ENCODE data around the gene AUTS2.
"Not testable (repeated sequence)": the region's sequence is repeated elsewhere in the genome, so short reads cannot be mapped to it uniquely, and the experiment has no call there.

Gene AUTS2

GRCh38 chr7:70349819-70350218 is 751.5 kb downstream of the AUTS2 start:
- no peak for DNase-seq (ENCODE audit: low read depth)

GRCh38 chr7:70352088-70352487 is 753.8 kb downstream of the AUTS2 start:
- DNase-seq (ENCODE audit: low read depth): no peak

DNA sequence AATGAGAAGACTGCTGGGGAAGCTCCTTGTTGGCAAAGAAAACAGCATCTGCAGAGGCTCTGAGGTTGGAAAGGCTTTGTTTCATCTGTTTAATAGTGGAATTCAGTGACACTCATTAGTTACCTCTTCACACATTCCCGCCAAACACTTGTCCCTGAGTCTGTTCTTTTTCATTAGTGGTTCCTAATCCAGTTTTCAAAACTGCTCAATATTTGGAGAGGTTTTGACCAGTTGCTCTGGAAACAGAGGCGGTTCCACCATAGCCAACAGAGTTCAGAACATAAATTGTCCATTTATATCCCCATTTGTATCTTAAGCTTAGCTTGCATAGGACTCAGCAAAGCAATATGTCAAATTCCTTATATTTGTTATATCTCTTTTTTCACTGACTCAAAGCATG is 754.6 kb downstream of the AUTS2 start:
- no peak for DNase-seq (ENCODE audit: low read depth)

DNA sequence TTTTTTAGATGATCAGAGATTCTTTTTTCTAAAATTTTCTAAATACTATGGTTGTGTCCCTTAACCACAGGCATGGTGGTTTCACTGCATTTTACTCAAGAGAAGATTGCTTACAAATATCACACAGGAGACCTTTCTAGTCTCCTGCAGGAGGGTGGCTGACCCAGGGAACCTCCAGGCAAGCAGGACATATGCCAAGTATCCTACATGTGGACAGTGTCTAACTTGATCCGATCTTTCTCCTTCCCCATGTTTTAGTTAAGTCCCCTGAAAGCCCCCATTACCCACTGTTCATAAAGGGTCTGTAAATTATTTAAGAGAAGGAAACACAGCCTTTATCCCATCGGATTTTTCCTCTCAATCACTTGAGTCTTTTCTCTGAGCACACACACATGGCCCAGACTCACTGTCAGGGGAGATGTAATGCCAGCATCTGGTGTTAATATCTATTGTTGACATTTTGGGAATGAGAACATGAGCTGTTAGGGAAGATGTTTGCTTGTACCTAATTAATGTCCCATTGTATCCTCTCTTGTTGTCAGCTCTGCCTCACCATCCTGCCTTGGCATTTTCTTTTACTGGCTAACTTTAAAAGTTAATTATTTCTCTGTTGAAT is 755.2 kb downstream of the AUTS2 start:
- no peak for DNase-seq (ENCODE audit: low read depth)

DNA sequence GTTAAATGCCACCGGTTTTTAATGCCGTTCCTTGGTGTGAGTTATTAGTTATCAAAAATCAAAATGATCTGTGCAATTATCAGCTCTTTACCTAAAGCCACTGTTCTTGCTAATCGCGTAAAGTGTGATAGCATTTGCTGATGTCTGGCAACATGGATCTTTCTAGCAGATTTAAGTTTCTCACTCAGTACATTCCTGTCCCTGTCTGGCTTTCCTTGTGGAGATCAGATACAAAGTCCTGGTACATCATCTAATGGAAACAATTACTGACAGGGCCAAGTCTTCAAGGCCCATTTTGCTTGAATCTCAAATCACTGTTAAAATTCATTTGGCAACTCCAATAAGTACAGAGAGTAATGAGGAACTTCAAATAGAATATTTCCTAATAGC is 755.7 kb downstream of the AUTS2 start:
- no peak for DNase-seq (ENCODE audit: low read depth)

DNA sequence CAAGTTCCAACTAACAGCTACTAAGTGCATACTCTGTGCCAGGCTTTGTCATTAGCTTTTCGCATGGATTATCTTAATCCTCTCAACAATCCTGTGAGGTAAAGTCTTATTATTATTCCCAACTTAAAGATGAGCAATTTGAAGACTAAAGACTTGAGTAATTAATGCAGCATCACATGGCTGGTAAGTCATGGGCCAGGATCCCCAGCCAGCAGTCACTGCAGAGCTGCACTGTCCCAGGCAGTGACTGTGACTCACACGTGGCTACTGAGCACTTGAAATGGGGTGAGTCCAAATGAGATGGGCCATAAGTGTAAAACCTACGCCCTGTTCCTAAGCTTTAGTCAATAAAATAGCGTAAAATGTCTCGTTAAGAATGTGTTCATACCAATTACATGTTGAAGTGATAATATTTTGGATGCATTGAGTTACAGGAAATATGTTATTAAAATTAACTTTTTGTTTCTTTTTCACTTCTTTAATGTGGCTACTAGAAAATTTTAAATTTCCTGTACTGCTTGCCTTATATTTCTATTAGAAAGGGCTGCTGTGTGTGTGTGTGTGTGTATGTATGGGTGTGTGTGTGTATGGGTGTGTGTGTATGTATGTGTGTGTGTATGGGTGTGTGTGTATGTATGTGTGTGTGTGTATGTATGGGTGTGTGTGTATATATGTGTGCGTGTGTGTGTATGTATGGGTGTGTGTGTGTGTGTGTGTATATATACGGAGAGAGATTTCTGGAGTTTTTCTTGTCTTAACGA is 756.3 kb downstream of the AUTS2 start:
- no peak for DNase-seq (ENCODE audit: low read depth)

GRCh38 chr7:70355198-70356020 is 757.1 kb downstream of the AUTS2 start:
- no peak for DNase-seq (ENCODE audit: low read depth)

- no peak for DNase-seq (ENCODE audit: low read depth)
Observed at GRCh38 chr7:70356085-70356786, 758.0 kb downstream of the AUTS2 start.

DNA sequence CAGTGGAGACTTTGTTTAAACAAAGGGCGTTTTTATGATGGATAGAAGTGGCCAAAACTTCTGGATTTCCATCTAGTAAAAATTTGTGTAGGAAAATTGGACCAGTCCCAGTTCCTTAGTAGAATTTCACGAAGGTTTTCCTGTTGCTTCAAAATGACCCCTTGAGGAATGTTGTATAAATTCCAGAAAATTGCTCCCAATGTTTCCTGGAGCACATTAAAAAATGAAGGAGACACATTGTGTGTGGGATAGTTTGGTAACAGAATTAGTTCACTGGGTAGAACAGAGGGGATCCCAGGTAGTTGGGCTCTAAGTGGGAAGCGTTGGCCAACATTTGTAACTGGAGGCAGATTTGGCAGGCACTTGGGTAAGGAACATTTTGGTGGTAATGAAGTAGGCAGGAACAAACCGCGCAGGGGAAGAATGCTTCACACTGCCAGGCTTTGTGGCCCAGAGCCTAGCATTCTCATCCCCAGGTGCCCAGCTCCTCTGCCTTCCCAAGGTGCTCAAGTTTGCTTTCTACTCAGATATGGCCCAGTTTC is 758.6 kb downstream of the AUTS2 start:
- DNase-seq (ENCODE audit: low read depth): no peak

GRCh38 chr7:70360557-70360956 is 762.3 kb downstream of the AUTS2 start:
- no peak for DNase-seq (ENCODE audit: low read depth)

- DNase-seq (ENCODE audit: low read depth): no peak
Observed at GRCh38 chr7:70361821-70362220, 763.5 kb downstream of the AUTS2 start.

GRCh38 chr7:70364393-70364792 is 766.1 kb downstream of the AUTS2 start:
- DNase-seq (ENCODE audit: low read depth): not testable (repeated sequence)

GRCh38 chr7:70371652-70372051 is 773.4 kb downstream of the AUTS2 start:
- DNase-seq (ENCODE audit: low read depth): no peak

DNA sequence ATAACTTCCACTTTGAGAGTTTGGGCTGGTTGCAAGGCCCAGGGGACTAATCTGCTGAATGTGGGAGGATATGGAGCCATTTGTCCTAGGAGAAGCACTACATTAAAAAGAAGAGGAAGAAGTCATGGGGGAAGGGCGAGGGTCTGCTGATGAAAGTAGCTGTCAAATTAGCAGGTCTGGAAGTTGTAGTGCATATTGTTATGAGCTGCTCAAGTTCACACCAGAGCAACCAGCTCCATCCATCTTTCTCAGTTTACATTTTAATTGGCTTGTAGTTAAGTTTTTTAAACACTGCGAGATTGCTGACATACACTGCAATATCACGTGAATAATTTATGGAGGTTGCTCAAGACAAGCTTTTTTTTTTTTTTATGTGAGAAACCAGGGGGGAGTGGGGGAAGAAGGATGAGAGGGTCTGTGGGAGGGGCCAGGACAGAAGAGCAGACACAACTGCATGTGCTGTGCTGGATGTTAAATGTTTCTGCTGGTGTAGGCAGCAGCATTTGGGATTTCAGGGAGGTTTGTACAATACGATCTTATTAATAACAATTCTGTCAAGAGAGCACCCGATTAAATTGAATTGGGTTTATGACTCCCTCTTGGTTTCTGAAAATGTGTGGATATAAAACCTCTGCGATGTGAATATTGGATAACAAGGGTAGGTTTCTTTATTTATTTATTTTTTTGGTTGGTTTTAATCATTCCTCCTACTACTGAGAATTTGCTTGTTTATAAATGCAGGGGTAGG is 774.7 kb downstream of the AUTS2 start:
- DNase-seq (ENCODE audit: low read depth): no peak

- no peak for DNase-seq (ENCODE audit: low read depth)
Observed at GRCh38 chr7:70374772-70375533, 776.7 kb downstream of the AUTS2 start.

- no peak for DNase-seq (ENCODE audit: low read depth)
Observed at GRCh38 chr7:70376561-70377031, 778.3 kb downstream of the AUTS2 start.

DNA sequence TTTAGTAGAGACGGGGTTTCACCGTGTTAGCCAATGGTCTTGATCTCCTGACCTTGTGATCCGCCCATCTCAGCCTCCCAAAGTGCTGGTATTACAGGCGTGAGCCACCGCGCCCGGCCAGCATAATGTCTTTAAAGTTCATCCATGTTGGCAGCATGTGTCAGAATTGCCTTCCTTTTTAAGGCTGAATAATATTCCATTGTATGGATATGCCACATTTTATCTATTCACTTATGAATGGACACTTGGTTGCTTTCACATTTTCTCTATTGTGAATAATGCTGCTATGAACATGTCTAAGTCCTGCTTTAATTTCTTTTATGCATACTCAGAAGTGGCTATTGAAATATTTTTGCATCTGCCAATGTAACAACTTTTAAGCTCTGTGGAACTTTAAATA is 779.7 kb downstream of the AUTS2 start:
- DNase-seq (ENCODE audit: low read depth): no peak

- DNase-seq (ENCODE audit: low read depth): no peak
Observed at GRCh38 chr7:70379210-70379609, 780.9 kb downstream of the AUTS2 start.

GRCh38 chr7:70380421-70381015 is 782.2 kb downstream of the AUTS2 start:
- no peak for DNase-seq (ENCODE audit: low read depth)

Measured in ELR (cell line).